ENCODE measurements around the gene HSD17B11. TPM values are rescaled to one million over a fixed set of nuclear protein-coding genes. Genes with fewer than 3 reads are reported as not detected.

Gene HSD17B11
- total and polyA plus RNA-seq, 2 donors from 2014 or later: 39.5 to 48.1 TPM

DNA sequence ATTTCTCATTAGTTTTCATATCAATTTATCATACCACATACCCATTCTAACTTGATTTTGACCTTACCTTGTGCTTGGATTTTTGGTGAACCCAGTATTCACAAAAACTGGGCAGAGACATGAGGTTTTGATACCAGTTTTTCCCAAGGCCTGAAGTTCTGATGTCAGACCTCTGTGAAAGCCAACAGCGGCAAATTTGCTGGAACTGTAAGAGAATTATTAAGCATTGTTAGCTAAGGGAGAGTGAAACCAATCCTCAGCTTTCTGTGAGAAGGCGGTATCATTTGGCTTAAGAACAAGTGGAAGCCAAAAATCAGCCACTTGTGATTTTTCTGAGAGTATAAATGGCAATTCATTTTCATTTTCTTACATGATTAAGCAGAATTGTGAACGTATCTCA lies 77.2 kb downstream of the HSD17B11 start:
- H3K27ac ChIP-seq (ENCODE audit: low read depth in 2 of 2, low read length in 2 of 2): no peak overlapping the region
- H3K4me3 ChIP-seq (ENCODE audit: low read length in 3 of 3): no peak overlapping the region
- H3K36me3 ChIP-seq (ENCODE audit: control insufficient read depth in 2 of 3, insufficient read depth in 3 of 3, low read length in 3 of 3): no peaks in the 10 kb centered on the region
- intact Hi-C loops (cut with DNase I): no loop called here
- TF ChIP-seq, protein P1, sequence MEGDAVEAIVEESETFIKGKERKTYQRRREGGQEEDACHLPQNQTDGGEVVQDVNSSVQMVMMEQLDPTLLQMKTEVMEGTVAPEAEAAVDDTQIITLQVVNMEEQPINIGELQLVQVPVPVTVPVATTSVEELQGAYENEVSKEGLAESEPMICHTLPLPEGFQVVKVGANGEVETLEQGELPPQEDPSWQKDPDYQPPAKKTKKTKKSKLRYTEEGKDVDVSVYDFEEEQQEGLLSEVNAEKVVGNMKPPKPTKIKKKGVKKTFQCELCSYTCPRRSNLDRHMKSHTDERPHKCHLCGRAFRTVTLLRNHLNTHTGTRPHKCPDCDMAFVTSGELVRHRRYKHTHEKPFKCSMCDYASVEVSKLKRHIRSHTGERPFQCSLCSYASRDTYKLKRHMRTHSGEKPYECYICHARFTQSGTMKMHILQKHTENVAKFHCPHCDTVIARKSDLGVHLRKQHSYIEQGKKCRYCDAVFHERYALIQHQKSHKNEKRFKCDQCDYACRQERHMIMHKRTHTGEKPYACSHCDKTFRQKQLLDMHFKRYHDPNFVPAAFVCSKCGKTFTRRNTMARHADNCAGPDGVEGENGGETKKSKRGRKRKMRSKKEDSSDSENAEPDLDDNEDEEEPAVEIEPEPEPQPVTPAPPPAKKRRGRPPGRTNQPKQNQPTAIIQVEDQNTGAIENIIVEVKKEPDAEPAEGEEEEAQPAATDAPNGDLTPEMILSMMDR (IDR thresholded peaks at IDR 0.05; ENCODE audit: borderline replicate concordance, extremely low read depth, insufficient read depth): no peak
- no peak overlapping the region for H3K9ac ChIP-seq (ENCODE audit: low read length in 3 of 3)
- FAIRE-seq: no peak
- no peaks in the 10 kb centered on the region for H3K9me3 ChIP-seq (ENCODE audit: control insufficient read depth in 2 of 3, insufficient read depth in 1 of 3, low read length in 3 of 3)
- DNase-seq: no peak
- H3K27me3 ChIP-seq (ENCODE audit: control insufficient read depth, insufficient read depth, low read length): no peaks in the 10 kb centered on the region
- no peaks in the 10 kb centered on the region for H3K4me1 ChIP-seq (ENCODE audit: control insufficient read depth in 2 of 3, insufficient read depth in 2 of 3, low read depth in 1 of 3, low read length in 3 of 3)

DNA sequence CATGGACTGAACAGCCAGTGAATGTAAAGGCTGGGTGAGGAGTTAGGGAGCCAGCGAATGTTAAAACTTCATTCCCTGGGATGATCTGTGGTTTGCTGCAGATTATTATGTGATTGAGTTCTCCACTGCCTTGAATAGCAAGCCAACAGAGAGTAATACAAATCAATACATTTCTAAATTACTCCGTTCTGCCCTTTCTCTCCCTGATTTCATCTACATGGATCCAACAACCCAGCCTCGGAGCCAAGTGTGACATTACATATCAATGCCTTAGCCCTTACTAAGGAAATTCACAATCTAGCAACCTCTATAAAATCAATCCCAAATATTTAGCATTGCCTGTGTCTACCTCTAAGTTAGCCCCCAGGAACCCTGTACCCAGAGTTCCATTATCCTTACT lies 79.3 kb downstream of the HSD17B11 start:
- Histone ChIP-seq H3K4me3 (ENCODE audit: low read length in 3 of 3) (no peak overlapping the region), H3K36me3 (ENCODE audit: control insufficient read depth in 2 of 3, insufficient read depth in 3 of 3, low read length in 3 of 3) (no peaks in the 10 kb centered on the region), H3K27me3 (ENCODE audit: control insufficient read depth, insufficient read depth, low read length) (no peaks in the 10 kb centered on the region), H3K27ac (ENCODE audit: low read depth in 2 of 2, low read length in 2 of 2) (no peak overlapping the region), H3K9ac (ENCODE audit: low read length in 3 of 3) (no peak overlapping the region), H3K9me3 (ENCODE audit: control insufficient read depth in 2 of 3, insufficient read depth in 1 of 3, low read length in 3 of 3) (no peaks in the 10 kb centered on the region), H3K4me1 (ENCODE audit: control insufficient read depth in 2 of 3, insufficient read depth in 2 of 3, low read depth in 1 of 3, low read length in 3 of 3) (no peaks in the 10 kb centered on the region)
- intact Hi-C loops (cut with DNase I): no loop called here
- TF ChIP-seq, protein P1 (IDR thresholded peaks at IDR 0.05; ENCODE audit: borderline replicate concordance, extremely low read depth, insufficient read depth): no peak
- FAIRE-seq (no peak), DNase-seq (no peak)

DNA sequence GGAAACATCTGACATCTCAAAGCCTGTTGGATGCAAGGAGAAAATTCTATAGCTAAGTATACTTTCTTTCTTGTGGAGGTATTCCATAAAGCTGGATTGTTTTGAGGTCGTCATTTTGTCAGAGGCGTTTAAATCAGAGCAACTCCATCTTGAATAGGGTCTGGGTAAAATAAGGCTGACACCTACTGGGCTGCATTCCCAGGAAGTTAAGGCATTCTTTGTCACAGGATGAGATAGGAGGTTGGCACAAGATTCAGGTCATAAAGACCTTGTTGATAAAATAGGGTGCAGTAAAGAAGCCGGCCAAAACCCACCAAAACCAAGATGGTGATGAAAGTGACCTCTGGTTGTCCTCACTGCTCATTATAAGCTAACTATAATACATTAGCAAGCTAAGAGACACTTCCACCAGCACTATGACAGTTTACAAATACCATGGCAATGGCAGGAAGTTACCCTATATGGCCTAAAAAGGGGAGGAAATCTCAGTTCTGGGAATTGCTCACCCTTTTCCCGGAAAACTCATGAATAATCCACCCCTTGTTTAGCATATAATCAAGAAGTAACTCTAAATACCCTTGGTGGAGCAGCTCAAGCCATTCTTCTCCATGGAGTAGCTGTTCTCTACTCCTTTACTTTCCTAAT lies 80.2 kb downstream of the HSD17B11 start:
- no peaks in the 10 kb centered on the region for H3K9me3 ChIP-seq (ENCODE audit: control insufficient read depth in 2 of 3, insufficient read depth in 1 of 3, low read length in 3 of 3)

More for the DNA sequence above, 80.2 kb downstream of the HSD17B11 start:
- TF ChIP-seq, protein P1 (IDR thresholded peaks at IDR 0.05; ENCODE audit: borderline replicate concordance, extremely low read depth, insufficient read depth): no peak
- FAIRE-seq: no peak
- intact Hi-C loops (cut with DNase I): no loop called here
- no peak overlapping the region for H3K9ac ChIP-seq (ENCODE audit: low read length in 3 of 3)
- no peak for DNase-seq
- H3K4me1 ChIP-seq (ENCODE audit: control insufficient read depth in 2 of 3, insufficient read depth in 2 of 3, low read depth in 1 of 3, low read length in 3 of 3): no peaks in the 10 kb centered on the region
- no peaks in the 10 kb centered on the region for H3K36me3 ChIP-seq (ENCODE audit: control insufficient read depth in 2 of 3, insufficient read depth in 3 of 3, low read length in 3 of 3)
- no peaks in the 10 kb centered on the region for H3K27me3 ChIP-seq (ENCODE audit: control insufficient read depth, insufficient read depth, low read length)
- no peak overlapping the region for H3K4me3 ChIP-seq (ENCODE audit: low read length in 3 of 3)
- no peak overlapping the region for H3K27ac ChIP-seq (ENCODE audit: low read depth in 2 of 2, low read length in 2 of 2)

Data from kidney (tissue), 14 donors.